Renal cortical epithelial cell (primary cell): Measurements from ENCODE around the gene NGEF. TPM values are rescaled to one million over a fixed set of nuclear protein-coding genes. Genes with fewer than 3 reads are reported as not detected.
"Not testable (repeated sequence)": the region's sequence is repeated elsewhere in the genome, so short reads cannot be mapped to it uniquely, and the experiment has no call there.

Experiments used
- DNase-seq: peaks from one replicate; pipeline ENCODE4 v3.0.0-alpha.2; 2011; ENCODE audit warnings: low read depth
- total RNA-seq: library from RNA; depleted of rRNA; stranded (reverse); fragments of >200 nt; gene quantifications from 2 replicates; pipeline ENCODE4 v1.2.3, GENCODE V29; 2014

Gene NGEF, protein sequence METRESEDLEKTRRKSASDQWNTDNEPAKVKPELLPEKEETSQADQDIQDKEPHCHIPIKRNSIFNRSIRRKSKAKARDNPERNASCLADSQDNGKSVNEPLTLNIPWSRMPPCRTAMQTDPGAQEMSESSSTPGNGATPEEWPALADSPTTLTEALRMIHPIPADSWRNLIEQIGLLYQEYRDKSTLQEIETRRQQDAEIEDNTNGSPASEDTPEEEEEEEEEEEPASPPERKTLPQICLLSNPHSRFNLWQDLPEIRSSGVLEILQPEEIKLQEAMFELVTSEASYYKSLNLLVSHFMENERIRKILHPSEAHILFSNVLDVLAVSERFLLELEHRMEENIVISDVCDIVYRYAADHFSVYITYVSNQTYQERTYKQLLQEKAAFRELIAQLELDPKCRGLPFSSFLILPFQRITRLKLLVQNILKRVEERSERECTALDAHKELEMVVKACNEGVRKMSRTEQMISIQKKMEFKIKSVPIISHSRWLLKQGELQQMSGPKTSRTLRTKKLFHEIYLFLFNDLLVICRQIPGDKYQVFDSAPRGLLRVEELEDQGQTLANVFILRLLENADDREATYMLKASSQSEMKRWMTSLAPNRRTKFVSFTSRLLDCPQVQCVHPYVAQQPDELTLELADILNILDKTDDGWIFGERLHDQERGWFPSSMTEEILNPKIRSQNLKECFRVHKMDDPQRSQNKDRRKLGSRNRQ
- total RNA-seq = 0.35 and 0.75 TPM in 2 replicates

DNA sequence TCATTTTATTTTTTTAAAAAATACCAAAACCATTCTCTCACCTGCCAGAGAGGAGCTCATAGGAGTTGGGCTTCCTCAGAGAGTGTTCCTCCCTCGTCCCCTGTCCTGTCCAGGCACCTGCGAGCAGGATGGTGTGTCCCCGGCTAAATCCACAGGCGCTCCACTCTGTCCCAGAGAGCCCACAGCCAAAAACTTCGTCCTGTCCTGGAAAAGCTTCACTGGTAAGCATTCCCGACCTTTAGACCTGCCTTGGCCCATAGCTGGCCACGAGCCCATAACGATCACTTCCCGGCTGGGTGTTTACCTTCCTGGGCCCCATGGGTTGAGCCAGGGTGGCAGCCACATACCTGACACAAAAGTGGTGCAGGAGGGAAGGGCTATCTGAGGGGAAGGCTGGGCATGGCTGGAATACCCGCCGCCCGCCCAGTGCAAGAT is at the start of gene NGEF:
NGEF (minus strand) TSS at position 230 of the 435 bp plus-strand sequence. CDS start 38,366 bp downstream, outside the sequence.
- peak; percentile 18 for DNase-seq

DNA sequence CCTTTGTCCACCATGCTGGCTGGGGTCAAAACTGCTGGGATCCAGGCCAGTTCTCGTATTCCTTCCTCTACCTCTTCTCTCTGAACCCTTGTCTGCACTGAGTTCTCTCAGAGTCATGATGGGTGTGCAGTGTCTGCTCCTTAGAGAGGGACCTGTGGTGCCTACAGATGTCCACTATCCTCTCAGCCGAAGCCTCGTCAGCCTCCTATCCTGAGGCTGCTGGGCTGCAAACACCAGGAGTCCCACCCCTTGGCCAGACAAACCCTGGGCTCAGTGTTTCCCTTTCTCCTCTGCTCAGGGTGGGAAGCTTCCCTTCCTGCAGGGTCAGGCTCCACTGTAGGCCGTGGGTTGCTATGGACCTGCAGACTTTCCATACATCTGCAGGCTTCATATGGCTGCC is 49.4 kb upstream of the NGEF start:
- no peak for DNase-seq

DNA sequence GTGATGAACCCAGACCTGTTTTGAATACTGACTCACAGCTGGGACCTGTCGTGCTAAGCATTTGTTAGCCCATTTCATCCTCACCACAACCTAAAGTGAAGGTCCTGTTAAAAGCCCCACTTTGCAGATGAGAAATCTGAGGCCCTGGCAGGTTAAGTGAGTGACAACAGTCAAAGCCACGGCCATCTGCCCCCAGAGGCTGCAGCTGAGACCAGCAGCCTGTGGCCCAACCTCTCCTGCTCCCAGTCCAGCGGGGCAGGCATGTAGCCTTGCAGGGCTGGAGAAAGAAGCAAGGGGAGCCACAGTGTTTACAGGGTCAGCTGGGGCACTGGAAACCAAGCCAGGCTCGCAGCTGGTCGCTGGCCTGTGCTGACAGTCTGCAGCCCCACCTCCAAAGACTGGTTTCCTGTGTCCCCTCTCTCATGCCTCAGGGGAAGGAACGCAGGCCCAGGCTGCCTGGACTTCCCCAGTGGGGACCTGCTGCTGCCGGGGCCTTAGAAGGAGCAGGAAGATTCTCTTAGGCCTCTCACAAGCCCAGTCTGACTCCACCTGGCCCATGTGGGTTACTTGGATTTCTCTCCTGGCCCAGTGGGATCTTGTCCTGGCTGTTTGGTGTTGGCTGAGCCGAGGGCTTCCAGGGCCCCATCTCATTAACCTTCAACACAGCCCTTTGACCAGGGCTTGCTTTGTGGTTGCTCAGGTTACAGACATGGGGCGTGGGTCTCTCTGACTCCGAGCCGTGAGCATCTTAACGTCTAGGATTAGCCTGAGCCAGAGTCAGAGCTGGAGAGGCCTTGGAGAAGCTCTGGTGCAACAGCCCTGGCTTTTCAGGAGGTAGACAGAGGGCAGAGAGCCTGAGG is 48.8 kb upstream of the NGEF start:
- DNase-seq = no peak

DNA sequence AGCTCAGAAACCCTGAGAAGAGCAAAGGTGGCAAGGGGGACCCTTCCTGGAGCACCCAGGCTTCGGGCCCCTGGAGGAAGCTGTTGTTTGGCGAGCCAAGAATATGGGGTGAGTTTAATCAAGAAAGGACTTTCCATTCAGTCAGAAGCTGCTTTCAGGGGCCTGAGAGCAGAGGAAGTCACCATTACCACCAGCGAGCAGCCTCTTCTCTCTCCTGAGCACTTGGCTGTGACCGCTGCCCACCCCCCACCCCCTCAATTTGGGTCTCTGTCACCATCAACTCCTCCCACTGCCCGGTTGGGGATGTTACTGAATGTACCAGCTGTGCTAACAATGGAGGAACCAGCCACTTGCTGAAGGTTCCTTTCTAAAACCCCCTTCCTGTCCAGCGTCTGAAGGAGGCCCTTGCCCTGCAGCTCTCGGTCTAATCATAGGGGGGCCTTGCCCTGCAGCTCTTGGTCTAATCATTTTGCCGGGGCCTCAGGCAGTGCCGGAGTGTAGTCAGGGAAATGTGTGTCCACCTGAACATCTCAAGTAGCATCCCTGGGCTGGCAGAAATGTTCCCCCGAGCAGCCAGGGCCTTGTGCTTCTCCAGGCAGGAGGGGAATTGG is 48.0 kb upstream of the NGEF start:
- no peak for DNase-seq

DNA sequence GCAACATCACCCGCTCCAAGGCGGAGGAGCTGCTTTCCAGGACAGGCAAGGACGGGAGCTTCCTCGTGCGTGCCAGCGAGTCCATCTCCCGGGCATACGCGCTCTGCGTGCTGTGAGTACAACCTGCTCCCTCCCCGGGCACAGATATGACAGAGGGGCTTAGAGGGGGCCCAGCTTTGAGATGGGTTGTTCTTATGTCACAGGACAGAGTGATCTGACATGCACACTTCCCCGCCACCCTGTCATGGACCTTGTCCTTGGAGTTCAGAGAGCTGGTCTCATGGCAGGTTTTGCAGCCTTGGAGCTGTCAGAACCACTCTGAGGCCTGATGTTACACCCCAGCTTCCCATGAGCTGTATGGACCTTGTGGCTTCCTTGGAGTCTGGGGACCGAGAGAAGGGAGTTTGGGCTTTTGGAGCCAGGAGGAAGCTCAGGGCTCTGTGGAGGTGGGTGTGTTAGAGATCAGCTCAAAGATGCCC is 47.5 kb upstream of the NGEF start:
- no peak for DNase-seq

DNA sequence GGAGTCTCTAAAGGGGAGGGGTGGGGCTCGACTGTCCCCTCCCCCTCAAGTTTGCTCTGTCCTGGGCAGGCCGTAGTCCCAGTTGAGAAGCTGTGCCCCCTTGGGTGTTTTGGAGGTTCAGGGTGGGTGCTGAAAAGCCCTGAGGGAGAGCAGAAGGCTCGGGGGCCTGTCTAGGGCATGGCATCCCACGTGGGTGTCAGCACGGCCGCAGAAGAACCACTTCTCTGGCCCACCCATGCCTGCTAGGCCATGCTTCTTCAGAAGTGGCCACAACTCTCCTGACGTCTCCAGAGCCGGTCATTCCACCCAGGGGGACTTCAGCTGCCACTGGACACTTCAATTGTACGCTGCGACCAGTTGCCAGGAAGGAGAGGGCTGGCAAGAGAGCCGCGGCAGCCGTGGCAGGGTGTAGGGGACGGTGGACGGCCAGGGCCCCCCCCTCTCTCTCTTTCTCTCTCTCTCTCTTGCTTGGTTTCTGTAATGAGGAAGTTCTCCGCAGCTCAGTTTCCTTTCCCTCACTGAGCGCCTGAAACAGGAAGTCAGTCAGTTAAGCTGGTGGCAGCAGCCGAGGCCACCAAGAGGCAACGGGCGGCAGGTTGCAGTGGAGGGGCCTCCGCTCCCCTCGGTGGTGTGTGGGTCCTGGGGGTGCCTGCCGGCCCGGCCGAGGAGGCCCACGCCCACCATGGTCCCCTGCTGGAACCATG is 46.9 kb upstream of the NGEF start, which contains the start of gene INPP5D:
INPP5D (plus strand) TSS at position 546 of the 704 bp plus-strand sequence; CDS start at position 683, 137 bp downstream.
- no peak for DNase-seq

DNA sequence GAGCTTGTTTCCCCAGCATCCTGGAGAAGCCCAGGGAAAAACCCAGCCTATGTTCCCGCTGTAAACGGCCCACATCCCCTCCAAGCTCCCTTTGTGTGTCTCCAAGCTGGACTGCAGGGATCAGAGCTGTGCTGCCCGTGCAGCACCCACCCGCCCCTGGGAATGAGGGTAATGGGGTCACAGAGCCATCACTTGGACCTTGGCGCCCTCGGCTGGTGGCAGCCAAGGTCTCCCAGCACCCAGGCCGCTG is 46.4 kb upstream of the NGEF start:
- no peak for DNase-seq

DNA sequence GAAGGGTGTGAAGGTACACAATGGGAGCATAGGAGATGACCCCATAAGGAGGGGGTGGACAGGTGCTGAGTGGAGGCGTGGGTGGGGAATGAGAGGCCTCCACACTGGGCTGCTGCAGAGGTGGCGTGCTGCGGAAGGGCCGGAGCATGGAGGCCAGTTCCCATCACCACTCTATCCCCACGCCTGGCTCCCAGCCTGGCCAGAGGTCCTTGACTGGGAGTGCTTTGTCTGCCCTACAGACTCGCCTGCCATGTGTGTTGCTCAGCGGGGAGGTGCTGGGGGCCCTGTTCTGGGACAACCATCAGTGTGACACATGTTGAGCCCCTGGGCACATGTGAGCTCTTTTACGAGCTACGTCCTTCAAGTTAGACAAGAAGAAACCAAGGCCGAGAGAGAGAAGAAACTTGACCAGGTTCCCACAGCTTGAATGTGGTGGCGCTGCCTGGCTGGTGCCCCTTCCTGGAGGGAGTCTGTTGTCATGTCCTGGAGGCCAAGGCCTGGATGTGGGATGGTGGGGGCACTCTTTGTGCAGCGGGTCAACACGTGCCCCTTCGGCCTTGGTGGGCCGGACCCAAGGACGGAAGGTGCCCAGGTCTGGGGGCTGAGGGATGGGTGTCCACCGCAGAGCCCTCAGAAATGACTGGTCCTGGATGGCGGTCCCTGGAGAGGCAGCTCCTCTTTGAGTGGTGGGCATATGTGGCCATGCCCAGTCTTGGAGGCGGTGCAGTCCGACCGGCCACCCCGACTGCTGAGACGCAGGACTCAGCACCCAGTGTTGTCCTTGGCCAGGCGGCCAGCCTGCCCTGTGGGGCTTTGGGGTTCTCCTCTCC is 45.9 kb upstream of the NGEF start:
- no peak for DNase-seq

DNA sequence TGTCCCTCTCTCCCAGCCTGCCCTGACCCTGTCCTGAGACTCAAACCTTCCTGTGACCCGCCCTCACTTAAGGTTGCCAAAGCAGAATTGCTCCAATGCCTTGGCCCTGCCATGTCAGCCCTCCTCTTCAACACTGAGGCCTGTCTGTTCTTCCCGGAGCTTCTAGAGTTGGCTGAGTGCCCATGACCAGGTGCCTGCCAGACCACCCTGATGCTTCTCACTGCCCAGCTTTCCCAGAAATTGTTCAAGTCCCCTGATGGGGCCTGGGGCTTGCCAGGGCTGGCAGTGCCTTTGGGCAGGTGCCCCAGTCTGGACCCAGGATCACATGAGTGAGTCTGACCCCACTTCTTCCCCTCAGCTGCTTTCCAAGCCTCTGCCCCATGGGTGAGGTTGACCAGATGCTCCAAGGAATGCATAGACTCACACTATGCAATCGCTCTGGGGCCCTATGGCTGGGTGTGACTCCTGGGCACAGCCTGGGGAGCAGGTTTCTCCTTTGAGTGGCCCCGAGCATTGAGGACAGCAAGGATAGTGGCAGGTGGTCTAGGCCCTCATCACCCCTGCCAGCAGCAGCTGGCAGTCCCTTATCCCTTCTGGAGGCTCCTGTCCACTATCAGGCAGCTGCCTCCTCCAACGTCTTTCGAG is 44.0 kb upstream of the NGEF start:
- no peak for DNase-seq

DNA sequence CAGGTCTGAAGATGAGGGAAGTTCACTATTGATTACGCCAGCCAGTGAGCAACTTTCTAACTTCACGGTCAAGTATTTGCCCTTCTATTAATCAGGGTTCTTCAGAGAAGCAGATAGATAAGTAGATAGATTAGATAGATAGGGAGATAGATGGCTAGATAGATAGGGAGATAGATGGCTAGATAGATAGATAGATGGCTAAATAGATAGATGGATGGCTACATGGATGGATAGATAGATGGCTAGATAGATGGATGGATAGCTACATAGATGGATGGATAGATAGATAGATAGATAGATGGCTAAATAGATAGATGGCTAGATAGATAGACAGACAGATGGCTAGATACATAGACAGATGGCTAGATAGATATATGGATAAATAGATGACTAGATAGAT is 42.3 kb upstream of the NGEF start:
- DNase-seq = no peak

DNA sequence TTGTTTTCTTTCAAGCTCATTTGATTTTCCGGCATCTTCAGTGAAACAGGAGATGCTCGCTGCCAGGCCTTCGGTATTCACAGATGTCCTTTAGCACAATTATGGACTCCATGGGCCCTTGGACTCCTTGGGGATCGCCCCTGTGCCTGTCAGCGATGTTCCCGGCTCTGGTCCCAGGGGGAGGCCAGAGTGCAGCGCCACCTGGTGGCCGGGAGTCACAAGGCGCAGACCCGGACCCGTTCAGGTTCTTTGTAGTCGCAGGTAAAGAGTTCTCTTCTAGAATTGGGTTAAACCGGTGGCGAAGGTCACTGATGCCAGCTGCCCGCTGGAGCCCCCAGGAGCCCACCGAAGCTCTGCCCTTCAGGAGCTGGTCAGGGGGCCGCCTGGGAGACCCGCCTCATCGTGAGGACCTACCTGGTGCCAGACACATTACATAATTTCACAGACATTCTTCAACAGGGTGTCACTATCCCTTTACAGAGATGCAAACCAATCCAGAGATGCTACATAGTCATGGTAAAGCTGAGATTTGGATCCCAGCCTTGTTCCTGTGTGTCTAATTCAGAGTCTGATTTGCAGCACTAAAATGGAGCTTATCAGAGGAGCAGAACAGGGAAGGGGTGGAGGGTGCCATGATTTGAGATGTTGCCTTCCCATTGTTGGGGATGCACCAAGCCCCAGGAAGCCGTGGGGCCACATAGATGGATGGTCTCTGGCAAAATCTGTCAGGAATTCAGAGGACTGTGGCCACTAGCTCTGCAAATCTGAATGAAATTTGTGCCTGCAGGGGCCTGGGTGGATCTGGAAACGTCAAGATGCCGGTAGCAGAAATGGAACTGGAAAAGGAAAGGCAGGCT is 41.1 kb upstream of the NGEF start:
- peak; percentile 17 for DNase-seq

DNA sequence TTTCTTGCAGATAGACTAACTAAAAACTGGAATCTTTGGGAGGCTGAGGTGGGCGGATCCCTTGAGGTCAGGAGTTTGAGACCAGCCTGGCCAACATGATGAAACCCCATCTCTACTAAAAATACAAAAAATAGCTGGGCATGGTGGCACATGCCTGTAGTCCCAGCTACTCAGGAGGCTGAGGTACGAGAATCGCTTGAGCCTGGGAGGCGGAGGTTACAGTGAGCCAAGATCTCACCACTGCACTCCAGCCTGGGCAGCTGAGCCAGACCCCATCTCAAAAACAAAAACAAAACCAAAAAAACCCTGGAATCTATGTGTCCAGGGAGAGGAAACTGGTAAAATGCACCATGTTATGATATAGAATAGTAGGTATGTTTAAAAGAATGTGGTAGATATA is 39.5 kb upstream of the NGEF start:
- not testable (repeated sequence) for DNase-seq

DNA sequence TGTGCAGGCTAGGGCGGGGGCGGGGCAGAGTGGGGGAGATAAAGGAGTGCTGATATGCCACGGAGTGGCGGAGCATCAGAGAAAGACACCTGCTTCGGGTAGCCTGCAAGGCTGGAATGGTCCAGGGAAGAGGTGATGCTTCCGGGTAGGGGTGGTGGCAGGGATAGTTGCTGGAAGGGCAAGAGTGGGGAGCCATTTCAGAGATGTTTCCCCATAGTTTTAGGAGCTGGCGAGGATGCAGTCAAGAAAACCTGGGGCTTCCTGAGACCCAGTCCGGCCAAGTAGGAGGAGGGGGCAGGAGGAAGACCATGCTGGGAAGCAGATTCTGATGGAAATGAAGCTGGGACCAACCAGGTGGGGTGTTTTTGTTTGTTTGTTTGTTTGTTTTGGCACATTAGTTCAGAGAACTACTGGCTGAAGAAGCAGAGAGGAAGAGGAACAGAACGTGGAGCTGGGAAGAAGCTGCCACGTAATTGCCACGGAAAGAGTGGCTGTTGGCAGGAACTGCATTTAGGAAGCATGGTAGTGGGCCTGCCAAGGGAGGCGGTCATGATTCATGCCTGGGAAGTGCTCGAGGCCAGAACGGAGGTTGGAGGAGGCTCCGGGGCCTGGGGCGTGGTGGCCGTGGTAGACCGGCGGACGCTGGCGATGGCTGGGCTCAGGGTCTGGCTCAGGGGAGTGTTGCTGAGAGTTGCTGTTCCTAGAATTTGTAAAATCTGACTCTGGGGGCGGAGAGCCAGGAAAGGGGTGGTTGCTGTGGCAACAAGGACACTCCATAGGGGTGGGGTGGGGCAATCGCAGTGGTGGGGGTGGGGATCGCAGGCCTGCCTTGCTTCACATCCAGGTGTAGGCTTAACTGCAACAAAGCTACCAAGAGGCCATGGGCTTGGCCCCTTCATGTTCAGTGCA is 38.4 kb upstream of the NGEF start:
- peak; percentile 21 for DNase-seq

DNA sequence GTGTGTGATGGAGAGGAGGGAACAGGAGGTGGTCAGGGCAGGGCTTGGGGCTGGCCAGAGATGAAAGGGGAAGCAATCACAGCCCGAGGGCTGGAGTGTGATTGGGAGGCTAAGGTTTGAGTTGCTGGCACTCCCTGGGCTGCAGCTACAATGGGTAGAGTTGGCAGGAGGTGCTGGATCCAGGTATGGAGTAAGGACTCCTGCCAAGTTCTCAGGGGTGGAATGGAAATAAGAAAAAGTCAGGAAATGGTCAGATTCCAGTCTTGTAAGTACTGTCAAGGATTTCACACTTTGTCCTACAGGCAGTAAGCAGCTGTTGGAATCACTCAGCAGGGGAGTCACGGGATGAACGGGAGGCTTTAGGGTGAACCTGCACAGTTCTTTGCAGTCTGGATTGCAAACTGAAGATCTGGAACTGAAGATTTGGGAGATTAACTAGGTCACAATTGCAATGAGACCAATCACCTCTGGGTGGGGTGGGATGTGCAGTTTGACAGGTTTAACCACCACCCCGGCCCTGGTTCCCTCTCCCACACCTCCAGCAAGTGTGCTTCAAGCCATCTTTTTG is 36.2 kb upstream of the NGEF start:
- no peak for DNase-seq

DNA sequence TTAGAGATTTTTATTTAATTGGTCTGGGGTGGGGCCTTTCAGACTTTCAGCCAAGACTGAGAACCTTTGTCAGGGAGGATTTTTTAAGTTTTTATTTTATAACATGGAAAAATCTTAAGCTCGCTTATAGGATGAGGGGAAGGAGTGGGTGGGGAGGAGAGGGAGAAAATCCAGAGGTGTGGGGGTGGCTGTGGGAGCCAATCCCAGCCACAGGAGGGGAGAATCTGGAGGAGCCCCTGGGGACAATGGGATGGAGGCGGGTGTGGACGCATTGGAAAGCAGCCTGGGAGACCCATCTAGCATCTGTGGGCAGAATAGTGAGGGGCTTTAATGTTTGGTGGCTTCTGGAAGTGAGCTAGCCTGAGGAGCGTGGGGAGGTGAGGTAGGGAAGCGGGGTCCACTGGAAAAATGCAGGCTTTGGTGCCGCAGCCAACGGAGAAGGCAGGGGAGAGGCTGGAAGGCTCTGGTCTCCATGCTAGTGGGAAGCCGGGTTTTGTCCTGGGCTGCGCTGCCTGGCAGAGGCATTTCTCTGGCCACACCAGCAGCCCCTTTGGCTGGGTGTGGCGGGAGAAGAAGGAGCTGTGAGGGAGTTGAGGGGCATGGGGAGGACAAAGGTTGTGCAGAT is 35.6 kb upstream of the NGEF start:
- DNase-seq = no peak

DNA sequence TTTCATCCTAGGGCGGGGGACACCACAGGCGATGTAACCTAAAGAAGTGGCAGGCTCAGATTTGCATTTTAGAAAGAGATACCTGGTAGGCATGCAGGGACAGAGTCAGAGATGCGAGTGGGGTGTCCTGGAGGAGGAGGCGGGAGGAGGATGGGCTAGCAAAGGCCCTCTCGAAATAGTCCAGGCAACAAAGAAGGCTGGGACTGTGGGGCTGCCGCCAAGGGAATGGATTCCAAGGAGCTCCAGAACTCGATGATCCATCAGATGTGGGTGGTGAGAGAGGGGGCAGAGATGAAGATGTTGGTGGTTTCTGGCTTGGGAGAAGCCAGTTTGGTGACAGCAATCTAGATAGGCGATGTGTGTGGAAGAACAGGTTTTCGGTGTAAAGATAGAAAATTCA is 34.6 kb upstream of the NGEF start:
- DNase-seq = no peak

DNA sequence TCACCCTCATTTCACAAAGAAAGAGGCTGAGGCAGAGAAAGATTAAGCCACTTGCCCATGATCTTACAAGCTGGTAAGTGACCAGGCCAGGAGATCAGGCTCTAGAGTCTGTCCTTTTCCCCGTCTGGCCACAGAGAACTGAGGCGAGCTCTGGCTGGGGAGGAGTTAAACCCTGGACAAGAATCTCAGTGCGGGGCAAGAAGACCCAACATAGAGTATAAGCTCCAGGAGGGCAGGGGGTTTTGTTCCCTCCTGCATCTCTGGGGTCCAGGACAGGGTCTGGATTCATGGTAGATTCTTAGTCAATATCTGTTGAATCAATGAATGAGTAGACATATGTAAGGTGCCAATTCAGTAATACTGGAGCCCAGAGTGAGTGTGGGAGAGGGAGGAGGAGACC is 34.1 kb upstream of the NGEF start:
- no peak for DNase-seq
